GM12873 (cell line): ENCODE data around the gene CEP164.

Source experiments
- CTCF ChIP-seq: IDR thresholded peaks from 2 replicates; pipeline ENCODE4 v1.5.1; 2012; ENCODE audit warnings: low read depth, mild to moderate bottlenecking, moderate library complexity, low read length, control low read depth; ENCODE audit not compliant: insufficient read depth; ENCODE audit errors: missing control alignments

The CEP164 gene

GRCh38 chr11:117381481-117382387 is 54.1 kb downstream of the CEP164 start:
- TF ChIP-seq CTCF = no peak

GRCh38 chr11:117382746-117383145 is 55.1 kb downstream of the CEP164 start:
- TF ChIP-seq CTCF = no peak

GRCh38 chr11:117384045-117384444 is 56.4 kb downstream of the CEP164 start:
- no peak for TF ChIP-seq CTCF

- no peak for TF ChIP-seq CTCF
Measured at GRCh38 chr11:117385471-117385870, 57.8 kb downstream of the CEP164 start.

- no peak for TF ChIP-seq CTCF
Measured at GRCh38 chr11:117385906-117386305, 58.3 kb downstream of the CEP164 start.

- TF ChIP-seq CTCF = no peak
Measured at GRCh38 chr11:117387992-117388755, 60.5 kb downstream of the CEP164 start.

- no peak for TF ChIP-seq CTCF
Measured at GRCh38 chr11:117390743-117391142, 63.1 kb downstream of the CEP164 start.
